ENCODE results near the gene PDE2A.

PDE2A gene

DNA sequence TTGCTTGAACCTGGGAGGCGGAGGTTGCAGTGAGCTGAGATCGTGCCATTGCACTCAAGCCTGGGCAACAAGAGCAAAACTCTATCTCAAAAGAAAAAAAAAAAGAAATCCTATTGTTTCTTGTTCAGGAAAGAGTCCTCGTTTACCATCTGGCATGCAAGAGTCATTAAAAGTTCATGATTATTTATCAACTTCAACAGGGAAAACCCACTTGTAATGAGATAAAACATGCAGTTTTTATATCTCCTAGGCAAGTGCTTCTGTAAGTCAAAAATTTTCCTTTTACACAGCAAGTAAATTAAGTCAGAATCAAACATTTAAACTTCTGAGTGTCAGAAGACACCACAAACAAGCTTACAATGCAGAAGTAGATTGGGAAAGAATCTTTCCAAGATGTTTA lies 145.2 kb downstream of the PDE2A start:
- Histone ChIP-seq H3K4me3 (replicated peaks; ENCODE audit: low read depth, low read length) (no peak overlapping the region), H3K27me3 (replicated peaks; ENCODE audit: control insufficient read depth, insufficient read depth, low read length) (no peaks in the 10 kb centered on the region; the same call in 1 of the 2 replicates), H3K36me3 (ENCODE audit: control insufficient read depth, insufficient read depth, low read length) (no peaks in the 10 kb centered on the region)
- TF ChIP-seq, protein P1, sequence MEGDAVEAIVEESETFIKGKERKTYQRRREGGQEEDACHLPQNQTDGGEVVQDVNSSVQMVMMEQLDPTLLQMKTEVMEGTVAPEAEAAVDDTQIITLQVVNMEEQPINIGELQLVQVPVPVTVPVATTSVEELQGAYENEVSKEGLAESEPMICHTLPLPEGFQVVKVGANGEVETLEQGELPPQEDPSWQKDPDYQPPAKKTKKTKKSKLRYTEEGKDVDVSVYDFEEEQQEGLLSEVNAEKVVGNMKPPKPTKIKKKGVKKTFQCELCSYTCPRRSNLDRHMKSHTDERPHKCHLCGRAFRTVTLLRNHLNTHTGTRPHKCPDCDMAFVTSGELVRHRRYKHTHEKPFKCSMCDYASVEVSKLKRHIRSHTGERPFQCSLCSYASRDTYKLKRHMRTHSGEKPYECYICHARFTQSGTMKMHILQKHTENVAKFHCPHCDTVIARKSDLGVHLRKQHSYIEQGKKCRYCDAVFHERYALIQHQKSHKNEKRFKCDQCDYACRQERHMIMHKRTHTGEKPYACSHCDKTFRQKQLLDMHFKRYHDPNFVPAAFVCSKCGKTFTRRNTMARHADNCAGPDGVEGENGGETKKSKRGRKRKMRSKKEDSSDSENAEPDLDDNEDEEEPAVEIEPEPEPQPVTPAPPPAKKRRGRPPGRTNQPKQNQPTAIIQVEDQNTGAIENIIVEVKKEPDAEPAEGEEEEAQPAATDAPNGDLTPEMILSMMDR (IDR thresholded peaks at IDR 0.05; ENCODE audit: insufficient read depth, low read length, poor library complexity, severe bottlenecking), result no peak
- no peak for DNase-seq (ENCODE audit: extremely low read depth, insufficient read length)

- no peak for DNase-seq (ENCODE audit: extremely low read depth, insufficient read length)
- H3K4me3 ChIP-seq (replicated peaks; ENCODE audit: low read depth, low read length), result no peak overlapping the region
- no peaks in the 10 kb centered on the region for H3K36me3 ChIP-seq (ENCODE audit: control insufficient read depth, insufficient read depth, low read length)
- H3K27me3 ChIP-seq (replicated peaks; ENCODE audit: control insufficient read depth, insufficient read depth, low read length), result no peaks in the 10 kb centered on the region; the same call in 1 of the 2 replicates
- TF ChIP-seq, protein P1 (IDR thresholded peaks at IDR 0.05; ENCODE audit: insufficient read depth, low read length, poor library complexity, severe bottlenecking), result no peak
Observed at GRCh38 chr11:72528121-72528520, 146.1 kb downstream of the PDE2A start.
